Naive thymus-derived CD4-positive, alpha-beta T cell (primary cell): ENCODE results near the gene TTLL1. TPM values are rescaled to one million over a fixed set of nuclear protein-coding genes. Genes with fewer than 3 reads are reported as not detected.
A peak's percentile ranks its signal among the peaks of the same experiment; 100 is the strongest.

Experiments
- ATAC-seq: fragments of 150-1000 bp; cut with Tn5 transposase; 2 replicates; pipeline ENCODE4 v1.10.0; 2021; ENCODE audit warnings: mild to moderate bottlenecking, moderate library complexity
- CTCF ChIA-PET: fragments of 350-600 bp; sonication (Branson Sonifier 250); formaldehyde crosslinking; loops from one replicate; lab custom pipeline; 2021; ENCODE audit warnings: antibody characterized with exemption; lab: Charles Lee
- POLR2A ChIA-PET: fragments of 350-600 bp; sonication (Branson Sonifier 250); formaldehyde crosslinking; loops from one replicate; lab custom pipeline; 2021; ENCODE audit warnings: antibody characterized with exemption, inconsistent platforms; lab: Charles Lee
- DNase-seq, 9 donors: peaks; one replicate each; pipeline versions ENCODE4 v3.0.0 to v3.0.0-alpha.2; 2020 to 2022; ENCODE audit warnings: mixed read lengths in 1 of 9
- H3K27ac ChIP-seq: one replicate; pipeline ENCODE4 v1.7.0; 2013; ENCODE audit warnings: mild to moderate bottlenecking, low read depth, low read length, moderate library complexity
- H3K27me3 ChIP-seq, 2 donors: one replicate each; pipeline ENCODE4 v1.7.0; 2013; ENCODE audit warnings: low read length in 2 of 2, mild to moderate bottlenecking in 2 of 2, moderate library complexity in 2 of 2; ENCODE audit not compliant: control insufficient read depth in 2 of 2, insufficient read depth in 2 of 2
- H3K36me3 ChIP-seq, 3 experiments: 1 replicate in 2 of 3; 2 replicates in 1 of 3; pipeline ENCODE4 v1.7.0; 2013; ENCODE audit warnings: low read length in 3 of 3, mild to moderate bottlenecking in 3 of 3, moderate library complexity in 1 of 3; ENCODE audit not compliant: insufficient read depth in 3 of 3, control insufficient read depth in 2 of 3
- H3K4me1 ChIP-seq, 2 donors: one replicate each; pipeline ENCODE4 v1.7.0; 2013; ENCODE audit warnings: low read length in 2 of 2, mild to moderate bottlenecking in 2 of 2, moderate library complexity in 1 of 2; ENCODE audit not compliant: control insufficient read depth in 2 of 2, insufficient read depth in 2 of 2
- H3K4me3 ChIP-seq: 2 replicates; pipeline ENCODE4 v1.7.0; 2013; ENCODE audit warnings: mild to moderate bottlenecking, low read length
- H3K9me3 ChIP-seq, 3 experiments: 1 replicate in 2 of 3; 2 replicates in 1 of 3; pipeline ENCODE4 v1.7.0; 2013; ENCODE audit warnings: low read length in 3 of 3; ENCODE audit not compliant: control insufficient read depth in 2 of 3
- H3K27ac Mint-ChIP-seq, 9 donors: one replicate each; pipeline ENCODE4 v1.8.0; 2020 to 2022; ENCODE audit warnings: mixed read lengths in 9 of 9, mild to moderate bottlenecking in 8 of 9, moderate library complexity in 5 of 9, inconsistent platforms in 2 of 9
- H3K27me3 Mint-ChIP-seq, 5 donors: one replicate each; pipeline ENCODE4 v1.8.0; 2021 to 2022; ENCODE audit warnings: mixed read lengths in 5 of 5, mild to moderate bottlenecking in 1 of 5
- H3K36me3 Mint-ChIP-seq, 5 donors: one replicate each; pipeline ENCODE4 v1.8.0; 2020 to 2022; ENCODE audit warnings: mixed read lengths in 5 of 5, mild to moderate bottlenecking in 3 of 5, inconsistent platforms in 1 of 5
- H3K4me1 Mint-ChIP-seq, 7 donors: one replicate each; pipeline ENCODE4 v1.8.0; 2020 to 2022; ENCODE audit warnings: mixed read lengths in 7 of 7, mild to moderate bottlenecking in 3 of 7, inconsistent platforms in 1 of 7
- H3K4me3 Mint-ChIP-seq, 10 donors: one replicate each; pipeline ENCODE4 v1.8.0; 2020 to 2022; ENCODE audit warnings: mild to moderate bottlenecking in 10 of 10, mixed read lengths in 10 of 10, moderate library complexity in 6 of 10, inconsistent platforms in 2 of 10
- H3K9me3 Mint-ChIP-seq, 11 donors: one replicate each; pipeline ENCODE4 v1.8.0; 2020 to 2022; ENCODE audit warnings: mixed read lengths in 11 of 11, mild to moderate bottlenecking in 4 of 11, inconsistent platforms in 1 of 11, moderate library complexity in 1 of 11
- intact Hi-C, 2 donors: fragments of 100-400 bp; cut with micrococcal nuclease; formaldehyde crosslinking; loops; one replicate each; pipeline ENCODE4 v1.15.1; 2023
- polyA plus RNA-seq, 2 donors: library from polyadenylated mRNA; unstranded; fragments of 300-500 nt; fragmentation: Illumina TruSeq; gene quantifications; one replicate each; pipeline ENCODE4 v1.2.3, GENCODE V29; 2021
- total RNA-seq, 6 experiments: library from RNA in 5 of 6; stranded (reverse) in 5 of 6; gene quantifications; 1 replicate in 5 of 6; 2 replicates in 1 of 6; pipeline ENCODE4 v1.2.3 and lab custom pipeline; 2021 to 2026

TTLL1 gene
- total and polyA plus RNA-seq, 7 experiments from 2014 or later, result 4.6 to 16.1 (median 7.7) TPM

- Histone ChIP-seq H3K4me3 (no peak overlapping the region), H3K27ac (no peak overlapping the region), H3K36me3 (peaks cover 0 to 45% (median 0%) of the 10 kb centered on the region in 3 experiments), H3K4me1 (no peaks in the 10 kb centered on the region), H3K9me3 (no peaks in the 10 kb centered on the region), H3K27me3 (no peaks in the 10 kb centered on the region)
- H3K4me3 Mint-ChIP-seq, result no peak overlapping the region
- no peak for ATAC-seq
- H3K27me3 Mint-ChIP-seq, result no peaks in the 10 kb centered on the region
- ChIA-PET CTCF (no interaction called here), POLR2A (no interaction called here)
- intact Hi-C loops, result no loop called here
- no peak overlapping the region for H3K27ac Mint-ChIP-seq
- H3K4me1 Mint-ChIP-seq, result peaks cover 0 to 6% (median 0%) of the 10 kb centered on the region in 7 donors
- no peaks in the 10 kb centered on the region for H3K9me3 Mint-ChIP-seq
- H3K36me3 Mint-ChIP-seq, result peaks cover 0 to 17% (median 8%) of the 10 kb centered on the region in 5 donors
- no peak for DNase-seq
Measured at GRCh38 chr22:43131773-43132501, 42.7 kb upstream of the TTLL1 start.

GRCh38 chr22:43129426-43130425, 40.5 kb upstream of the TTLL1 start:
- H3K9me3 ChIP-seq, result no peaks in the 10 kb centered on the region
- H3K36me3 ChIP-seq, result peaks cover 0 to 30% (median 0%) of the 10 kb centered on the region in 3 experiments
- Mint-ChIP-seq H3K9me3 (no peaks in the 10 kb centered on the region), H3K36me3 (peaks cover 0 to 14% (median 7%) of the 10 kb centered on the region in 5 donors), H3K4me3 (no peak overlapping the region), H3K27me3 (no peaks in the 10 kb centered on the region), H3K27ac (no peak overlapping the region), H3K4me1 (peaks cover 0 to 6% (median 0%) of the 10 kb centered on the region in 7 donors)
- intact Hi-C loops, result no loop called here
- peak; percentile 26 for ATAC-seq
- H3K4me3 ChIP-seq, result no peak overlapping the region
- H3K4me1 ChIP-seq, result no peaks in the 10 kb centered on the region
- no peak for DNase-seq
- CTCF ChIA-PET, result no interaction called here
- POLR2A ChIA-PET, result no interaction called here
- no peak overlapping the region for H3K27ac ChIP-seq
- no peaks in the 10 kb centered on the region for H3K27me3 ChIP-seq

DNA sequence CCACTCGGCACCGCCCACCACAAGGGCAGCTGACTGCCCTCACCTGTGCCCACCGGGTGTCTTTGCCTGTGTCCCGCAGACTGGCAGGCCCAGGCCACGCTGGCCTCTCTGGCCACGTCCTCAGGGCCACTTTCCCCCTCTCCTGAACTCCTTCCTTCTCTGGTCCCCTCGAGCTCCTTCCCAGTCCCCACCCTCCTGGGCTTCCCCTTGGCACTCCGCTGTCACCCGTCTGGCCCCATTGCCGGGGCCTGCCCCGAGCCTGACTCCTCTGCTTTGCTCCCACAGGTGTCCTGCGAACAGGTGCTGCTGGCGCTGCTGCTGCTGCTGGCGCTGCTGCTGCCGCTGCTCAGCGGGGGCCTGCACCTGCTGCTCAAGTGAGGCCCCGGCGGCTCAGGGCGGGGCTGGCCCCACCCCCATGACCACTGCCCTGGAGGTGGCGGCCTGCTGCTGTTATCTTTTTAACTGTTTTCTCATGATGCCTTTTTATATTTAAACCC, 39.8 kb upstream of the TTLL1 start:
- H3K27me3 Mint-ChIP-seq, result no peaks in the 10 kb centered on the region
- peak; percentile 41 for ATAC-seq
- H3K4me1 Mint-ChIP-seq, result peaks cover 0 to 6% (median 0%) of the 10 kb centered on the region in 7 donors
- no peaks in the 10 kb centered on the region for H3K4me1 ChIP-seq
- H3K27me3 ChIP-seq, result no peaks in the 10 kb centered on the region
- no peak overlapping the region for H3K4me3 Mint-ChIP-seq
- intact Hi-C loops, result no loop called here
- H3K9me3 Mint-ChIP-seq, result no peaks in the 10 kb centered on the region
- H3K27ac Mint-ChIP-seq, result no peak overlapping the region
- H3K27ac ChIP-seq, result no peak overlapping the region
- CTCF ChIA-PET, result no interaction called here
- peaks cover 0 to 12% (median 4%) of the 10 kb centered on the region in 5 donors for H3K36me3 Mint-ChIP-seq
- no peak for DNase-seq
- peaks cover 0 to 24% (median 0%) of the 10 kb centered on the region in 3 experiments for H3K36me3 ChIP-seq
- H3K9me3 ChIP-seq, result no peaks in the 10 kb centered on the region
- no peak overlapping the region for H3K4me3 ChIP-seq
- POLR2A ChIA-PET, result no interaction called here

DNA sequence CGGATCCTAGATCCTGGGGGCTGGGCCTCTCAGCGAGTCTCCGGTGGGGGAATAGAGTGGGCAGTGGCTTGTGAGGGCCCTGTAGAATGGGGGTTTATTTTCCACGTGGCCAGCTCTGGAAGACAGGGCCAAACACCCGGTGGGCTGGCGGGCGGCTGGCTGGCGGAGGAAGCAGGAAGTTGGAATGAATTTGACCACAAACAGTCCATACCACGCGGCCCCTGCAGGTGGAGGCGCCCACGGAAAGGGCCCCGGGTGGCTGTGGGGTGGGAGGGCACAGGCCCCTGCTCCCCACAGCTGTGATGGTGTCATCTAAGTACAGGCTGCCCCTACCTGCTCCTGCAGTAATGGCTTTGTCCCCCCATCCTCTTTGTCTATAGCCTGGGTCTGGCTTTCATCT, 38.9 kb upstream of the TTLL1 start:
- Mint-ChIP-seq H3K27ac (no peak overlapping the region), H3K4me3 (no peak overlapping the region), H3K27me3 (no peaks in the 10 kb centered on the region), H3K9me3 (no peaks in the 10 kb centered on the region), H3K4me1 (peaks cover 0 to 6% (median 0%) of the 10 kb centered on the region in 7 donors), H3K36me3 (peaks cover 0 to 9% (median 0%) of the 10 kb centered on the region in 5 donors)
- Histone ChIP-seq H3K27me3 (no peaks in the 10 kb centered on the region), H3K4me1 (no peaks in the 10 kb centered on the region), H3K27ac (no peak overlapping the region), H3K36me3 (peaks cover 0 to 22% (median 0%) of the 10 kb centered on the region in 3 experiments), H3K4me3 (no peak overlapping the region), H3K9me3 (no peaks in the 10 kb centered on the region)
- ChIA-PET POLR2A (no interaction called here), CTCF (no interaction called here)
- DNase-seq (no peak), ATAC-seq (no peak)
- intact Hi-C loops, result no loop called here

DNA sequence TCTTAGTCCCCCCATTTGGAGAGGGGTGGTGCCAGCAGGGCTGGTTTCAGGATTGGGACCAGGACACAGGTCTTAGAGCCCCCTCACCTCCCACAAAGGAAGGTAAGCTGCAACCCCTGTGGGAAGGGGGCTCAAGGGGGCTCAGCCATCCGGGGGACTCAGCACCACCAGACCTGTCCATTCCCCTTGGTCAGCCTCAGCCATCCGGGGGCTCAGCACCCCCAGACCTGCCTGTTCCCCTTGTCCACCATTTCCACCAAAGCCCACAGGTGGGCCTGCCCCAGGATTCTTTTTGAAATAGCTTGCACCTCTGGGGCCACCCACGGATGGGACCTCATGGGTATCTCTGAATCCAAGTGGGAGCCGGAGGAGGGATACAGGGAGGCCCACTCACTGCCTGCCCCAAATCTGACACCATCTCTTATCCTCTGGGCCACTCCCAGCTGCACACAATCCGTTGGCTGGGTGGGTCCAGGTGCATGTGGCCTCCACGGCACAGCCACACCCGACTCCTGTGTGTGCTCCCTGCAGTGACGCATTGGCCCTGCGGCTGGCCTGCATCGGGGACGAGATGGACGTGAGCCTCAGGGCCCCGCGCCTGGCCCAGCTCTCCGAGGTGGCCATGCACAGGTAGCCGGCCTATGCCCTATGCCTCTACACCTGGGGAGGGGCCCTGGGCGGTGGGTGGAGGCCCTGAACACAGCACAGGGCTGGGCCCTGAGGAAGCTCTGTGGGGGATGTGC, 38.1 kb upstream of the TTLL1 start:
- Histone ChIP-seq H3K4me1 (no peaks in the 10 kb centered on the region), H3K27ac (no peak overlapping the region), H3K9me3 (no peaks in the 10 kb centered on the region), H3K4me3 (no peak overlapping the region), H3K27me3 (no peaks in the 10 kb centered on the region), H3K36me3 (peaks cover 0 to 14% (median 0%) of the 10 kb centered on the region in 3 experiments)
- no peaks in the 10 kb centered on the region for H3K9me3 Mint-ChIP-seq
- CTCF ChIA-PET, result no interaction called here
- no peak overlapping the region for H3K4me3 Mint-ChIP-seq
- no peaks in the 10 kb centered on the region for H3K27me3 Mint-ChIP-seq
- POLR2A ChIA-PET, result no interaction called here
- peaks cover 0 to 6% (median 0%) of the 10 kb centered on the region in 7 donors for H3K4me1 Mint-ChIP-seq
- intact Hi-C loops, result no loop called here
- H3K27ac Mint-ChIP-seq, result no peak overlapping the region
- no peak for DNase-seq
- no peak for ATAC-seq
- H3K36me3 Mint-ChIP-seq, result peaks cover 0 to 9% (median 0%) of the 10 kb centered on the region in 5 donors

GRCh38 chr22:43126501-43127165, 37.4 kb upstream of the TTLL1 start:
- Mint-ChIP-seq H3K4me3 (no peak overlapping the region), H3K9me3 (no peaks in the 10 kb centered on the region), H3K4me1 (peaks cover 0 to 6% (median 0%) of the 10 kb centered on the region in 7 donors), H3K27ac (no peak overlapping the region), H3K27me3 (no peaks in the 10 kb centered on the region), H3K36me3 (peaks cover 0 to 2% (median 0%) of the 10 kb centered on the region in 5 donors)
- Histone ChIP-seq H3K4me3 (no peak overlapping the region), H3K36me3 (peaks cover 0 to 7% (median 0%) of the 10 kb centered on the region in 3 experiments), H3K27ac (no peak overlapping the region), H3K9me3 (no peaks in the 10 kb centered on the region), H3K4me1 (no peaks in the 10 kb centered on the region), H3K27me3 (no peaks in the 10 kb centered on the region)
- ChIA-PET POLR2A (no interaction called here), CTCF (interaction anchor here (1.0 kb wide), 1 partner anchor 9 kb away, joined by 5 read pairs; no protein-coding TSS in a partner anchor)
- intact Hi-C loops, result no loop called here
- ATAC-seq (no peak), DNase-seq (no peak)
